HepG2 (cell line): ENCODE measurements around the gene CAPN15. TPM values are rescaled to one million over a fixed set of nuclear protein-coding genes. Genes with fewer than 3 reads are reported as not detected.

ENCODE experiments used
- AGO2 ChIP-seq: fragments of 200-400 bp; formaldehyde crosslinking; optimal IDR thresholded peaks from 2 replicates; pipeline ENCODE3; 2017; ENCODE audit warnings: mild to moderate bottlenecking, low read depth, low read length, moderate library complexity
- ARID4A ChIP-seq: sonication (generic); formaldehyde crosslinking; IDR thresholded peaks from 2 replicates; pipeline ENCODE4 v1.5.0; 2020; ENCODE audit warnings: mild to moderate bottlenecking, missing genetic modification reagents, borderline replicate concordance
- ATF5 ChIP-seq: sonication (generic); formaldehyde crosslinking; IDR thresholded peaks from 2 replicates; pipeline ENCODE4 v1.4.0; 2020; ENCODE audit warnings: mild to moderate bottlenecking, low read depth, missing genetic modification reagents
- GABPB1 ChIP-seq: IDR thresholded peaks from 2 replicates; pipeline ENCODE4 v1.6.1; 2016; ENCODE audit warnings: mild to moderate bottlenecking, missing genetic modification reagents, moderate library complexity, missing compliant biosample characterization
- GFI1 ChIP-seq: sonication (generic); formaldehyde crosslinking; IDR thresholded peaks from 2 replicates; pipeline ENCODE4 v1.5.0; 2020; ENCODE audit warnings: missing genetic modification reagents, mild to moderate bottlenecking, borderline replicate concordance
- GZF1 ChIP-seq: sonication (generic); formaldehyde crosslinking; IDR thresholded peaks from 2 replicates; pipeline ENCODE4 v1.5.1; 2020; ENCODE audit warnings: mild to moderate bottlenecking, missing genetic modification reagents
- HNF1A ChIP-seq, 2 experiments: sonication (generic) in 1 of 2; formaldehyde crosslinking in 1 of 2; IDR thresholded peaks; 2 replicates each; pipeline versions ENCODE4 v1.4.0 to v1.6.1; 2016 to 2020; ENCODE audit warnings: borderline replicate concordance in 1 of 2, low read depth in 1 of 2, mild to moderate bottlenecking in 1 of 2, missing genetic modification reagents in 1 of 2
- HNRNPK ChIP-seq: fragments of 200-400 bp; formaldehyde crosslinking; IDR thresholded peaks from 2 replicates; pipeline ENCODE4 v1.6.1; 2018; ENCODE audit warnings: low read length, low read depth, moderate library complexity, mild to moderate bottlenecking; ENCODE audit not compliant: poor library complexity, severe bottlenecking
- HOXA3 ChIP-seq: sonication (generic); formaldehyde crosslinking; IDR thresholded peaks from 2 replicates; pipeline ENCODE4 v1.5.0; 2020; ENCODE audit warnings: missing genetic modification reagents
- MATR3 ChIP-seq: sonication (generic); formaldehyde crosslinking; IDR thresholded peaks from 2 replicates; pipeline ENCODE4 v1.4.0; 2020; ENCODE audit warnings: missing genetic modification reagents
- NR2F1 ChIP-seq, 2 experiments: fragments of 450-650 bp in 1 of 2; formaldehyde crosslinking in 1 of 2; IDR thresholded peaks; 2 replicates each; pipeline versions ENCODE4 v1.5.0 to v1.6.1; 2016 to 2020; ENCODE audit warnings: mild to moderate bottlenecking in 1 of 2, missing compliant biosample characterization in 1 of 2, missing genetic modification reagents in 1 of 2, moderate library complexity in 1 of 2
- NR3C1 ChIP-seq: sonication (generic); formaldehyde crosslinking; IDR thresholded peaks from 2 replicates; pipeline ENCODE4 v1.4.0; 2020; ENCODE audit warnings: missing genetic modification reagents
- SMYD3 ChIP-seq: sonication (generic); formaldehyde crosslinking; IDR thresholded peaks from 2 replicates; pipeline ENCODE4 v1.8.1; 2023; ENCODE audit warnings: mild to moderate bottlenecking, missing genetic modification reagents
- ZBTB38 ChIP-seq: sonication (generic); formaldehyde crosslinking; IDR thresholded peaks from 2 replicates; pipeline ENCODE4 v1.5.1; 2020; ENCODE audit warnings: mild to moderate bottlenecking, missing genetic modification reagents
- ZNF326 ChIP-seq: sonication (generic); formaldehyde crosslinking; IDR thresholded peaks from 2 replicates; pipeline ENCODE4 v1.4.0; 2020; ENCODE audit warnings: missing genetic modification reagents, borderline replicate concordance
- ZNF547 ChIP-seq: sonication (generic); formaldehyde crosslinking; IDR thresholded peaks from 2 replicates; pipeline ENCODE4 v1.5.1; 2020; ENCODE audit warnings: mild to moderate bottlenecking, missing genetic modification reagents
- ZNF780A ChIP-seq: sonication (generic); formaldehyde crosslinking; IDR thresholded peaks from 2 replicates; pipeline ENCODE4 v1.8.0; 2022; ENCODE audit warnings: mild to moderate bottlenecking, missing genetic modification reagents, moderate library complexity
- polyA plus RNA-seq, 8 experiments: library from polyadenylated mRNA; depleted of rRNA in 3 of 8; stranded (reverse) in 7 of 8; unstranded in 1 of 8; fragments of >200 nt; fragmentation: Illumina TruSeq in 4 of 8; extraction: Trizol in 4 of 8; gene quantifications; 2 replicates each; pipeline versions ENCODE4 v1.2.1 to v1.2.3, GENCODE V29; 2011 to 2016; ENCODE audit warnings: low read depth in 4 of 8, missing spikeins in 1 of 8, mixed read lengths in 1 of 8; ENCODE audit not compliant: insufficient read depth in 1 of 8
- total RNA-seq, 5 experiments: library from RNA; depleted of rRNA; stranded (reverse); fragments of >200 nt; fragmentation: Illumina TruSeq; extraction: Trizol; gene quantifications; 2 replicates each; pipeline ENCODE4 v1.2.3, GENCODE V29; 2016; ENCODE audit warnings: low read depth in 1 of 5

Gene CAPN15
- total and polyA plus RNA-seq, 2 of the 13 experiments (the other 11 are each of a cell fraction or from before 2014, with no cell fraction given): 14.9 to 24.5 TPM

GRCh38 chr16:546909-547770 lies 19.6 kb downstream of the CAPN15 start (continued):
- TF ChIP-seq HNF1A (IDR thresholded peaks at IDR 0.05; ENCODE audit: low read depth): no peak
- no peak for TF ChIP-seq HNF1A (CRISPR knock-in tag; IDR thresholded peaks at IDR 0.05; ENCODE audit: borderline replicate concordance)
- TF ChIP-seq GZF1: no peak
- 0 out of 2 replicates have a peak, but pooled peaks have one; percentile 33 for TF ChIP-seq HOXA3 (CRISPR knock-in tag)
- no peak for TF ChIP-seq ZNF547
- no peak for TF ChIP-seq SMYD3 (CRISPR knock-in tag)
- TF ChIP-seq ZNF326 (CRISPR knock-in tag): no peak
- TF ChIP-seq GFI1 (CRISPR knock-in tag): no peak
- TF ChIP-seq ATF5 (CRISPR knock-in tag): no peak
- 0 out of 2 replicates have a peak, but pooled peaks have one; percentile 15 for TF ChIP-seq ARID4A (CRISPR knock-in tag)
- TF ChIP-seq AGO2: peak; percentile 36
- no peak for TF ChIP-seq ZNF780A (CRISPR knock-in tag)
- no peak for TF ChIP-seq MATR3
- peak; percentile 70; the same call in 1 of the 2 replicates for TF ChIP-seq ZBTB38 (CRISPR knock-in tag)
- peak; percentile 31; the same call in 1 of the 2 replicates for TF ChIP-seq GABPB1
- TF ChIP-seq NR2F1 (CRISPR knock-in tag; IDR thresholded peaks at IDR 0.05): no peak
- TF ChIP-seq NR3C1 (CRISPR knock-in tag): no peak
- peak; percentile 10 for TF ChIP-seq HNRNPK
